ENCODE measurements around the gene ASS1. TPM values are rescaled to one million over a fixed set of nuclear protein-coding genes. Genes with fewer than 3 reads are reported as not detected.

Gene ASS1
- total and polyA plus RNA-seq, 5 donors from 2014 or later = not detected

- DNase-seq (no peak), ATAC-seq (ENCODE audit: low read depth in 2 of 2) (no peak)
- H3K4me3 Mint-ChIP-seq = no peak overlapping the region
- Histone ChIP-seq H3K4me3 (ENCODE audit: low read depth, low read length) (no peak overlapping the region), H3K9me3 (ENCODE audit: control insufficient read depth in 2 of 2, low read length in 2 of 2) (no peaks in the 10 kb centered on the region), H3K27ac (ENCODE audit: insufficient read depth, low read length, poor library complexity, severe bottlenecking) (no peak overlapping the region), H3K36me3 (ENCODE audit: control insufficient read depth, insufficient read depth, low read length) (no peaks in the 10 kb centered on the region), H3K4me1 (ENCODE audit: control insufficient read depth, insufficient read depth, low read length, poor library complexity, severe bottlenecking) (no peaks in the 10 kb centered on the region), H3K27me3 (ENCODE audit: control insufficient read depth, insufficient read depth, low read length) (no peaks in the 10 kb centered on the region)
- no peaks in the 10 kb centered on the region for H3K4me1 Mint-ChIP-seq
- no peak overlapping the region for H3K27ac Mint-ChIP-seq
- H3K36me3 Mint-ChIP-seq = no peaks in the 10 kb centered on the region
- H3K27me3 Mint-ChIP-seq = peaks cover 2% of the 10 kb centered on the region
- H3K9me3 Mint-ChIP-seq = peaks cover 0 to 2% (median 0%) of the 10 kb centered on the region in 7 donors
These were observed 23.5 kb upstream of the ASS1 start for GRCh38 chr9:130421154-130421801.

GRCh38 chr9:130421802-130422276, 22.9 kb upstream of the ASS1 start:
- no peaks in the 10 kb centered on the region for H3K4me1 Mint-ChIP-seq
- no peaks in the 10 kb centered on the region for H3K4me1 ChIP-seq (ENCODE audit: control insufficient read depth, insufficient read depth, low read length, poor library complexity, severe bottlenecking)
- peaks cover 0 to 2% (median 0%) of the 10 kb centered on the region in 7 donors for H3K9me3 Mint-ChIP-seq
- no peak overlapping the region for H3K4me3 ChIP-seq (ENCODE audit: low read depth, low read length)
- H3K27ac Mint-ChIP-seq = no peak overlapping the region
- H3K9me3 ChIP-seq (ENCODE audit: control insufficient read depth in 2 of 2, low read length in 2 of 2) = no peaks in the 10 kb centered on the region
- no peaks in the 10 kb centered on the region for H3K27me3 ChIP-seq (ENCODE audit: control insufficient read depth, insufficient read depth, low read length)
- no peak overlapping the region for H3K4me3 Mint-ChIP-seq
- H3K27me3 Mint-ChIP-seq = peaks cover 4% of the 10 kb centered on the region
- no peak overlapping the region for H3K27ac ChIP-seq (ENCODE audit: insufficient read depth, low read length, poor library complexity, severe bottlenecking)
- DNase-seq (no peak), ATAC-seq (ENCODE audit: low read depth in 2 of 2) (no peak)
- no peaks in the 10 kb centered on the region for H3K36me3 ChIP-seq (ENCODE audit: control insufficient read depth, insufficient read depth, low read length)
- H3K36me3 Mint-ChIP-seq = no peaks in the 10 kb centered on the region

- H3K27me3 Mint-ChIP-seq = peaks cover 4% of the 10 kb centered on the region
- Histone ChIP-seq H3K4me3 (ENCODE audit: low read depth, low read length) (no peak overlapping the region), H3K4me1 (ENCODE audit: control insufficient read depth, insufficient read depth, low read length, poor library complexity, severe bottlenecking) (no peaks in the 10 kb centered on the region), H3K27me3 (ENCODE audit: control insufficient read depth, insufficient read depth, low read length) (no peaks in the 10 kb centered on the region), H3K36me3 (ENCODE audit: control insufficient read depth, insufficient read depth, low read length) (no peaks in the 10 kb centered on the region), H3K27ac (ENCODE audit: insufficient read depth, low read length, poor library complexity, severe bottlenecking) (no peak overlapping the region), H3K9me3 (ENCODE audit: control insufficient read depth in 2 of 2, low read length in 2 of 2) (no peaks in the 10 kb centered on the region)
- no peaks in the 10 kb centered on the region for H3K36me3 Mint-ChIP-seq
- peaks cover 0 to 2% (median 0%) of the 10 kb centered on the region in 7 donors for H3K9me3 Mint-ChIP-seq
- no peak for ATAC-seq (ENCODE audit: low read depth in 2 of 2)
- H3K4me1 Mint-ChIP-seq = no peaks in the 10 kb centered on the region
- peak overlapping the region in 1 of 3 donors; percentile 60 for H3K27ac Mint-ChIP-seq
- no peak overlapping the region for H3K4me3 Mint-ChIP-seq
- no peak for DNase-seq
These were observed 22.2 kb upstream of the ASS1 start for GRCh38 chr9:130422546-130422945.

GRCh38 chr9:130423272-130423671, 21.5 kb upstream of the ASS1 start:
- no peaks in the 10 kb centered on the region for H3K36me3 Mint-ChIP-seq
- H3K4me3 Mint-ChIP-seq = no peak overlapping the region
- H3K4me3 ChIP-seq (ENCODE audit: low read depth, low read length) = no peak overlapping the region
- peak overlapping the region in 2 of 3 donors; percentile 48 to 60 for H3K27ac Mint-ChIP-seq
- H3K4me1 ChIP-seq (ENCODE audit: control insufficient read depth, insufficient read depth, low read length, poor library complexity, severe bottlenecking) = no peaks in the 10 kb centered on the region
- H3K27me3 Mint-ChIP-seq = peaks cover 4% of the 10 kb centered on the region
- DNase-seq (no peak), ATAC-seq (ENCODE audit: low read depth in 2 of 2) (no peak)
- peaks cover 0 to 2% (median 0%) of the 10 kb centered on the region in 7 donors for H3K9me3 Mint-ChIP-seq
- no peaks in the 10 kb centered on the region for H3K4me1 Mint-ChIP-seq
- H3K9me3 ChIP-seq (ENCODE audit: control insufficient read depth in 2 of 2, low read length in 2 of 2) = no peaks in the 10 kb centered on the region
- no peak overlapping the region for H3K27ac ChIP-seq (ENCODE audit: insufficient read depth, low read length, poor library complexity, severe bottlenecking)
- no peaks in the 10 kb centered on the region for H3K36me3 ChIP-seq (ENCODE audit: control insufficient read depth, insufficient read depth, low read length)
- H3K27me3 ChIP-seq (ENCODE audit: control insufficient read depth, insufficient read depth, low read length) = no peaks in the 10 kb centered on the region

- Mint-ChIP-seq H3K4me1 (no peaks in the 10 kb centered on the region), H3K36me3 (no peaks in the 10 kb centered on the region), H3K4me3 (no peak overlapping the region), H3K27ac (no peak overlapping the region), H3K27me3 (peaks cover 4% of the 10 kb centered on the region), H3K9me3 (peaks cover 0 to 2% (median 0%) of the 10 kb centered on the region in 7 donors)
- ATAC-seq (ENCODE audit: low read depth in 2 of 2) (no peak), DNase-seq (no peak)
- Histone ChIP-seq H3K27ac (ENCODE audit: insufficient read depth, low read length, poor library complexity, severe bottlenecking) (no peak overlapping the region), H3K4me1 (ENCODE audit: control insufficient read depth, insufficient read depth, low read length, poor library complexity, severe bottlenecking) (no peaks in the 10 kb centered on the region), H3K27me3 (ENCODE audit: control insufficient read depth, insufficient read depth, low read length) (no peaks in the 10 kb centered on the region), H3K9me3 (ENCODE audit: control insufficient read depth in 2 of 2, low read length in 2 of 2) (no peaks in the 10 kb centered on the region), H3K36me3 (ENCODE audit: control insufficient read depth, insufficient read depth, low read length) (no peaks in the 10 kb centered on the region), H3K4me3 (ENCODE audit: low read depth, low read length) (no peak overlapping the region)
These were observed 19.9 kb upstream of the ASS1 start for GRCh38 chr9:130424595-130425454.

GRCh38 chr9:130425741-130426466, 18.9 kb upstream of the ASS1 start:
- H3K27me3 ChIP-seq (ENCODE audit: control insufficient read depth, insufficient read depth, low read length) = no peaks in the 10 kb centered on the region
- ATAC-seq (ENCODE audit: low read depth in 2 of 2) (no peak), DNase-seq (no peak)
- H3K4me1 ChIP-seq (ENCODE audit: control insufficient read depth, insufficient read depth, low read length, poor library complexity, severe bottlenecking) = no peaks in the 10 kb centered on the region
- H3K36me3 ChIP-seq (ENCODE audit: control insufficient read depth, insufficient read depth, low read length) = no peaks in the 10 kb centered on the region
- H3K9me3 Mint-ChIP-seq = peaks cover 0 to 4% (median 0%) of the 10 kb centered on the region in 7 donors
- no peak overlapping the region for H3K27ac ChIP-seq (ENCODE audit: insufficient read depth, low read length, poor library complexity, severe bottlenecking)
- no peak overlapping the region for H3K27ac Mint-ChIP-seq
- peaks cover 4% of the 10 kb centered on the region for H3K27me3 Mint-ChIP-seq
- H3K4me3 ChIP-seq (ENCODE audit: low read depth, low read length) = no peak overlapping the region
- H3K4me1 Mint-ChIP-seq = no peaks in the 10 kb centered on the region
- no peaks in the 10 kb centered on the region for H3K36me3 Mint-ChIP-seq
- H3K9me3 ChIP-seq (ENCODE audit: control insufficient read depth in 2 of 2, low read length in 2 of 2) = peaks cover 0 to 6% of the 10 kb centered on the region in 2 experiments
- no peak overlapping the region for H3K4me3 Mint-ChIP-seq

GRCh38 chr9:130426467-130426773, 18.3 kb upstream of the ASS1 start:
- Histone ChIP-seq H3K36me3 (ENCODE audit: control insufficient read depth, insufficient read depth, low read length) (no peaks in the 10 kb centered on the region), H3K27ac (ENCODE audit: insufficient read depth, low read length, poor library complexity, severe bottlenecking) (no peak overlapping the region), H3K27me3 (ENCODE audit: control insufficient read depth, insufficient read depth, low read length) (no peaks in the 10 kb centered on the region), H3K4me1 (ENCODE audit: control insufficient read depth, insufficient read depth, low read length, poor library complexity, severe bottlenecking) (no peaks in the 10 kb centered on the region), H3K9me3 (ENCODE audit: control insufficient read depth in 2 of 2, low read length in 2 of 2) (peaks cover 0 to 7% of the 10 kb centered on the region in 2 experiments), H3K4me3 (ENCODE audit: low read depth, low read length) (no peak overlapping the region)
- H3K4me1 Mint-ChIP-seq = no peaks in the 10 kb centered on the region
- ATAC-seq (ENCODE audit: low read depth in 2 of 2) = no peak
- DNase-seq = no peak
- H3K36me3 Mint-ChIP-seq = no peaks in the 10 kb centered on the region
- H3K27ac Mint-ChIP-seq = no peak overlapping the region
- H3K27me3 Mint-ChIP-seq = peaks cover 4% of the 10 kb centered on the region
- no peak overlapping the region for H3K4me3 Mint-ChIP-seq
- H3K9me3 Mint-ChIP-seq = peaks cover 0 to 4% (median 0%) of the 10 kb centered on the region in 7 donors
